ENCODE measurements around the gene SSBP1.

GRCh38 chr7:141695803-141696289, 42.3 kb upstream of the SSBP1 start:
- TF ChIP-seq CTCF (IDR thresholded peaks at IDR 0.05) (no peak), POLR2A (IDR thresholded peaks at IDR 0.05) (no peak), EP300 (IDR thresholded peaks at IDR 0.05) (no peak)

Data from ovary (tissue), 3 donors.